ENCODE results near the gene CRTAC1.
A peak's percentile ranks its signal among the peaks of the same experiment; 100 is the strongest.

CRTAC1 gene

DNA sequence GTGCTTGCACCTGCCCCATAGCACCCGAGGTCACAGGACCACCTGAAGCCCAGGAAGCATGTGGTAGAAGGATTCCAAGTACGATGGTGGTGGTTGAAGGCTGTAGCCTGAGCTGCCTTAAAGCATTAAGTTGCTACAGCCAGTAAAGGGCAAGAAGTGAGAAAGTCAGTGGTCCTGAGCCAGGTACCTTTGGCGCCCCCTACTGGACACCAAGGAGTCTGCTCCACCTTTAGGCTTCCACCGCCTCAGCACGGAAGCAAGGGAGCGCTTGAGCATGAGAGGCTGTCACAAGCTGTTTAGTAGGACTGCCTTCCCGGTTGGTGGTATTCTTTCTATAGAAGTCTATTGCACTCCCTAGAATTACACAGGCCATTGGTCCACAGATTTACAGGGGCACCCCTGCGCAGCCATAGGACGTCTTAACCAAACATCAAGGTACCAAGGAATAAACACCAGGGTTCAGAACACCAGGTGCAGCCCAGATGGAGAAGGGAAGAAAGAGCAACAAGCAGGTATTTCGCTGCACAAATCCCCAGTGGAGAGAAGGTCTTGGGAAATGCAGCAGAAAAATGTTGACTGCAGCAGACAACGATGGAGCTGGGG, 2.2 kb downstream of the CRTAC1 start:
- DNase-seq, result peak; percentile 45

DNA sequence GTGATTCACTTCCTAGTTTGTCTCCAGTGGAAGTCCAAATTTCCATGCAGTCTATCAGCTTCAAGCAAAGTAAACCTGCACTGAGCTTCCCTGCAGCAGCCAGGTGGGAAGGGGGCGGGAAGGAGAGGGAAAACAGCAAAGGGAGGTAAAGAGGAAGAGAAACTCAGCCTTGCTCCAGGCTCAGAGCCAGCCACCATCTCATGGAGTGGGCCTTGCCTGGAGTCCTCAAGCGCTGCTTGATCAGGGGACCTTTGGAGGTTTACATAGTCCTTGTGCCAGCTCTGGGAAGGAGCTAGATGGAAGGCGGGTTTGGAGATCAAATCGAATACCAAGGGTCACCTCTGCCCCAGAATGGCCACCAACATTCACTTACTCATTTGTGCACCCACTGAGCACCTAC, 7.4 kb downstream of the CRTAC1 start:
- DNase-seq, result no peak

GRCh38 chr10:98020784-98021183, 9.6 kb downstream of the CRTAC1 start:
- DNase-seq, result no peak

DNA sequence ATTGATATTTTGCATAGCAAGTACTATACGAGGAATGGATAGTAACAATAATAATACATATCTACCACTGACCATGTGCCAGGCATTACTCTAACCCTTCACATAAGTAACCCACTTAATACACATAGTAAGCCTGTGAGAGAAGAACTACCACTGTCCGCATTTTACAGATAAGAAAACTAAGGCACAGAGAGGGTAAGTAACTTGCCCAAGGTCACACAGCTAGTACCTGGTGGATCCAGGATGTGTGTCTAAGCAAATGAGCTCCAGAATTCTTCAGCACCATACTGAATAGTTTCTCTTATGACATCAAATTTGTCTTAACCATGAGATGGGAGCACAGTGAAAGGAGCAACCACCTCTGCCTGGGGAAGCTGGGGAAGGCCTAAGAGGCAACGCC, 10.2 kb downstream of the CRTAC1 start:
- no peak for DNase-seq

GRCh38 chr10:98019784-98020183, 10.6 kb downstream of the CRTAC1 start:
- DNase-seq, result no peak

- no peak for DNase-seq
Observed at GRCh38 chr10:98016772-98017475, 13.5 kb downstream of the CRTAC1 start.

- DNase-seq, result no peak
Observed at GRCh38 chr10:98013776-98014175, 16.6 kb downstream of the CRTAC1 start.

- DNase-seq, result no peak
Observed at GRCh38 chr10:98013122-98013521, 17.3 kb downstream of the CRTAC1 start.

DNA sequence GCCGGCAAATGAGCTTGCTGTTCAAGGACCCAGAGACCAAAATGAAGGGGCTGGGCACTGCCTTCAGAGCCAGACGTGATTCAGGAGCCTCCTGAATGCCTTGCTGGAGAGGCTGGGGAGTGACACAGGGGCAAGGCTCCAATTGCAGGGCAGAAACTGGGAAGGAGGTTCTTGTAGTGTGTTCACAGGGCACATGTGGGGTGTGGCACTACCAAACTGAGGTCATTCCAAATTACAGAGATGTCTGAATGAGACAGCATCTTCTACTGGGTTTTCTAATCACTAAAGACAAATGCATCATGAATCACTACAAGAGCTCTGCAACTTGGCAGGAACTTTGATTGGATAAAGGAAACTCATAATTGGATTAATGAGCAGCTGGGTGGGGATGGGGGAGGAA, 17.8 kb downstream of the CRTAC1 start:
- DNase-seq, result no peak

DNA sequence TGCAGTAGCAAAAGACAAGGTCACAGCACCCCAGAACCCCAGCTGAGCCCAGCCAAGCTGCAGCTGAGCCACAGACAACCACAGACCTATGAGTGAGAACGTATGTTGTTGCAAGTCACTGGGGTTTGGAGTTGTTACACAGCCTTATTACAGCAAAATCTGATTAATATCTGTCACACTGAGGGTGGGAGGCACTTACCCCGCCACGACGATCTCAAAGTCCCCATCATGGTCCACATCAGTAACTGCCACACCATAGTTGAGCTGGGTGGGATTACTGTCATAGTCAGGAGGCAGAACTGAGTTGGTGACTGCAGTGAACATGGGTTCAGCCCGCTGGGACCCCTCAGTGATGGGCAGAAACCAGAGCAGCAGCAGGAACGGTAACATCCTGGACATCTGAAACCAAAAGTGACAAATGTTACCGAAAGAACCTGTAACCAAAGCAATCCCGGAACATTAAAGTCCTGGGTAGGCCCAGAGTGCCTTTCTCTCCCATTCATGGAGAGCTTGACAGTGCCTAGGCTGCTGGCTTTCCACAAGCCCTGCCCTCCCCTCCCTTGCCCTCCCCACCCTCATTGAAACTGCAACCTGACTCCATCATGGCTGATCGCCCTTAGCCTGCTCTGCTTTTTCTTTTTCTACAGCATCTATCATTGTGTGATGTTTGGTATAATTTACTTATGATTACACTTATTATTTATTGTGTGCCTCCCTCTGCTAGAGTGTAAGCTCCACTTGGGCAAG, 19.3 kb downstream of the CRTAC1 start:
- no peak for DNase-seq

GRCh38 chr10:98006266-98006665, 24.2 kb downstream of the CRTAC1 start:
- no peak for DNase-seq

DNA sequence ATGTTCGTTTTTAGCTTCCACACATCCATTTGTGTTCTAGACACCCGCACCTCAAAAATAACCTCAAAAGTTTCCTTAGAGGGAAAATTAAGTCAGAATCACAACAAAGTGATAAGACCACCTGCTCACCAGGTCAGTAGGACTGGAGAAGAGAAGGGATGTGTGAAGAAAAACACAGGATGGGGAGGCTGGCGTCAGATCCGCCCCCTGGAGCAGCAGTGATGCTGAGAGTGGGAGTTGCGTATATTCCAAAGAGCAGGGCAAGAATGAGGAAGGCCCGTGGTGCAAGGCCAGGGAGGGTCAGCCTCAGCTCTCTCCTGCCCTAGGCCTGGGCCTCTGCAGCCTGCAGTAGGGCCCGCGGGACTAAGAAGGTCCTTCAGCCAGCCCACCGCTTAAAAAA, 28.7 kb downstream of the CRTAC1 start:
- no peak for DNase-seq

DNA sequence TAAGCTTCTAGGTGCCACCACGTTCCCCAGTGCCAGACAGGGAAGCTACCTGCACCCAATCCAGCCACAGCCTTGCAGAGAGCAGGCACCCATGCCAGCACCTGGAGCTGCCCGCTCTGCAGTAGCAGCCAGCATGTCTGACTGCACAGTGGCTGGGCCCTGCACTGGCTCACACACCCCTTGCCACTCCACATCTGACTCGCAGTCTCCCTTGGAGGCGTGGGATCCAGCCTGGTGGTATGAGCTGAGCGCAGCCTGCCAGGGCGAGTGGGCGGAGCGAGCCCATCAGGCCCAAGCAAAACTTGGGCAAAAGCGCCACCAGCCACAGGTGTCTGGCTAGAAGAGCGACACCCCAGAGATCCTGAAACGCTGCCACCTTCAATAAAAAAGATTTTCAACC, 30.1 kb downstream of the CRTAC1 start:
- DNase-seq, result no peak

GRCh38 chr10:97999923-98000248, 30.5 kb downstream of the CRTAC1 start:
- no peak for DNase-seq

GRCh38 chr10:97999066-97999922, 31.1 kb downstream of the CRTAC1 start:
- DNase-seq, result no peak

- no peak for DNase-seq
Observed at GRCh38 chr10:97991871-97992270, 38.5 kb downstream of the CRTAC1 start.

DNA sequence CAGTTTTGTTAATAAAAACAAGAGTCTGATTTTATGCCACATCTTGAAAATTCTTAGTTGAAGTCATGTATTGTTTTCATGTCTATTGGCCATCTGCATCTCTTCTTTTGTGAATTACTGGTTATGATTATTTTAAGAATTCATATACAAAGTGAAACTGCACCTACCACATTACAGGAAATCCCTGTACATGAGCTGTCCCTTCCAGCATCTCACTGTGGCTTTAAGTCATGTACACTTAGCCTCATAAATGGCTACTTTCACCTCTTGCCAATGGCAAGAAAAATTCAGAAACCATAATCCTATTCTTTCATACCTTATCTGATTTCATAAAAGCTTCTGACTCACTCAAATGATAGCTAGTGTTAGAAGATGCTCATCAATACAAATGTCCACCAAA, 48.6 kb downstream of the CRTAC1 start:
- no peak for DNase-seq

- DNase-seq, result no peak
Observed at GRCh38 chr10:97977673-97978072, 52.7 kb downstream of the CRTAC1 start.

- no peak for DNase-seq
Observed at GRCh38 chr10:97975598-97975997, 54.8 kb downstream of the CRTAC1 start.

DNA sequence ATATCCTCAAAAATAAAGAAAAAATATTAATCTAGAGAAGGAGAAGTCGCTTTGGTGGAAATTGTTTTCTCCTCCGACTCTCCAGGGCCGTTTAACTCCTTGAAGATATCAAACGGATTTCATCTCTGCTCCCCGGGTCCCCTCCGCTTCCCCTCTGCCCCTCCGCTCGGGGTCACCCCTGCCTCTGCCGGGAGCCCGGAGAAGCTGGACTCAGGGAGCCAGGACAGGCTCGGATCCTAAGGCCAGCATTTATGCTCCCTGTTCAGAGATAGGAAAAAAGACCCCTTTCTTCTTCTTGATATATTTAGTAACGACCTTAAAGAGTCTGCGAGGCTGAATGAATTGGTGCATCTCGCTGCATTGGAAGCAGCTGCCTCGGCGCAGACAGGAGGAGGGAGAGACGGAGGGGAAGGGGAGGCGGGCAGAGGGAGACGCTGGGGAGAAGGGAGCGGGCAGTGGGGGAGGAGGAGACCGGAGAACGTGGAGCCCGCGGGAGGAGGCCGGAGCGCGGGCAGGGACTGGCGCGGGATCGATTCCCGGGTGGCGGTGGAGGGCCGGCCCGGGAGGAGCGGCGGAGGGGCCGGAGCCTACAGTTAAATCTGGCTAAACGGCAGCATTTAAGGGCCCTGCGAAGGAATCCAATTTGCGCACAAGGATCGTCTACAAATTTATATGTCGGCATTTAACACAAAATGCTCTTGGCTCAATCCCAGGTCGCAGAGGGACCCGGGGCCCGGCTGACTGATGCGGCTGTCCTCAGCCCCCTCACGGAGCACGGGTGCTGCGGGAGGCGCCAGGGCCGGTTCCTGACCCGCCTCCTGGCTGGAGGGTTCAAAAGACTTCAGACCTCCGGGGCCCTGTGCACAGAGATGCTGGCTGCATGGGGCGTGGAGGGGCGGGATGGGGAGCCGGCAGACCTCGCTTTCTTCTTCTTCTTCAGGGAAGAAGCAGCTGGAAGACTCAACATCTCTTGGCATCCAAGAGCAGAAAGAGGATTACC, 55.6 kb downstream of the CRTAC1 start:
- no peak for DNase-seq

DNA sequence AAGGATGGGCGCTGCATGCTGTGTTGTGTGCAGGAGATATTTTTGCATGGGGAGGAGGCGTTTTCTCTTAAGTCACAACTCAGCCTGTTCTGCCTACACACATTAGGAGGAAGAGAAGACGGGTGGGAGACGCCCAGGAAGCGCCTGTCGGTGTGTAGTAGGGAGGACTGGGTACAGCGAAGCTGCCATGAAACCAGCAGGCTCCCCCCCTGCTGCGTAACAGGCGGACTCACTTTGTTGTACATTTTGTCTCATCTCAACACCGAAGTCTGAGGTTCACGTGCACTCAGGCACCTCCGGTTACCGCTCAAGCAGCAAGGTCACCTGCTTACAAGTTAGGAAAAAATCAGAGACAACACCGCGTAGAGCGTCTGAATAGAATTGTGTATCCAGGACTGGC, 56.3 kb downstream of the CRTAC1 start:
- DNase-seq, result no peak

- DNase-seq, result no peak
Observed at GRCh38 chr10:97969538-97970079, 60.8 kb downstream of the CRTAC1 start.
